Dermis microvascular lymphatic vessel endothelial cell (primary cell): Measurements from ENCODE around the gene CSTF3. TPM values are rescaled to one million over a fixed set of nuclear protein-coding genes. Genes with fewer than 3 reads are reported as not detected.
A peak's percentile ranks its signal among the peaks of the same experiment; 100 is the strongest.
"Not testable (repeated sequence)": the region's sequence is repeated elsewhere in the genome, so short reads cannot be mapped to it uniquely, and the experiment has no call there.

Experiments used
- DNase-seq, 2 donors: peaks; one replicate each; pipeline versions ENCODE4 v3.0.0 to v3.0.0-alpha.2; 2010; ENCODE audit warnings: low read depth in 2 of 2
- total RNA-seq: library from RNA; depleted of rRNA; stranded (reverse); fragments of >200 nt; gene quantifications from 2 replicates; pipeline ENCODE4 v1.2.1, GENCODE V29; 2014

Gene CSTF3
- 13.3 and 19.5 TPM in 2 replicates for total RNA-seq

DNA sequence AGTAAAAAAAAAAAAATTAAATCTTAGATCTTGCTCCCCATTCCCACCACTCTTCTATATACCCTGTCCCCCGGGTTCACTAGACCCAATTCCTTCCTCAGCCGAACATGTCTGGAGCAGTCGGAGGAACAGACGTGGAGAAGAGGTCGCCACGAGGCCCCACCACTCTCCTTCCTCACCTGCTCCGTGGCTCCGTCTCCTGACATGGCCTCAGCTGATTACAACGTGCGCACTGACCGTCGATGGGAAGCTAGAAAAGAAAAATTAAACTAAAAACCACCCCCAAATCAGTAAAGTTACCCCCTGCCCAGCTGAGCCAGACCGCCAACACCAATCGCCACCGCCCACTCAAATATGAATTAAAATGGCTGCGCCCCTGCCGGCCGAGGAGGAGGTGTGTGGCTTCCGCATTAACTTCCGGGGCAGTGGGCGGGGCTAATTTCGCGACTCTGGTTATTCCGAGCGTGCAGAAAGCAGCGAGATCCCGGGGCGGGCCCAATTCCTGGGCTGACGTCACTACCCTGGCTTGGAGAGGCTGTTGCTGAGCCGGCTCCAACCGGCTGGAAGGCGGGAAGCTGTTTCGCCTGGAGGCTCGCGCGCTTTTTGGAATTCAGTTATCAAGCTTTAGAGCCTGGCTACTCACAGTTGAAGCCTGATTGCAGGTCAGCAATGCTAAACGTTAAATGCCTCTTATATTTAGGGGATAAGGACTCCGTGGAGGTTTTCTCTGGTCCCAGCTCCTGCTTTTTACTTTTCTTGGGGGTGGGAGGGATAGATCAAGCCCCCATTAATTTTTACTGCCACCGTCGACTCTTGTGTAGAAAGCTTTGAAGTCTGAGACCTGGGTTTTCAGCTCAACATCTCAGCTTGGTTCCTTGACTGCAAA, at the start of gene CSTF3:
Gene CSTF3 (minus strand): TSS at position 361 of the 886 bp plus-strand sequence. CDS start 155 bp downstream, at position 206.
- peak; percentile 95 to 99 for DNase-seq

DNA sequence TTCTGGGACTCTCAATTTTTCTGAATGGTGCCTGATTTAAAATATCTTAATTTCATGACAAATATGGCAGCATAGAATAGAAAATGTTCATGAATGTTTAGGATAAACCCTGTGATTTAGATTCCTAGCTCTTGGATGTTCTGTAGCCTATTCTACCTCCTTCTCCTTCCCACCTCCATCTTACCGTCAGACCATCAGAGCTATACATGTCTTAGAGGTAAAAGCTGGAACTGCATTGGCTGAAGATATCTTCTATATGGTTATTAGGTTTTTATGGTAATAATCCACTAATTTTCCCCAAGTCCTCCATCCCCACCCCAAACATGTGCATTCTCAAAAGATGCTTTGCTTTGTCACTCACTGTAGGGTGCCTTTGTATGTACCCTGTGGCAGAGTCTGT, 46.9 kb upstream of the CSTF3 start:
- no peak for DNase-seq

DNA sequence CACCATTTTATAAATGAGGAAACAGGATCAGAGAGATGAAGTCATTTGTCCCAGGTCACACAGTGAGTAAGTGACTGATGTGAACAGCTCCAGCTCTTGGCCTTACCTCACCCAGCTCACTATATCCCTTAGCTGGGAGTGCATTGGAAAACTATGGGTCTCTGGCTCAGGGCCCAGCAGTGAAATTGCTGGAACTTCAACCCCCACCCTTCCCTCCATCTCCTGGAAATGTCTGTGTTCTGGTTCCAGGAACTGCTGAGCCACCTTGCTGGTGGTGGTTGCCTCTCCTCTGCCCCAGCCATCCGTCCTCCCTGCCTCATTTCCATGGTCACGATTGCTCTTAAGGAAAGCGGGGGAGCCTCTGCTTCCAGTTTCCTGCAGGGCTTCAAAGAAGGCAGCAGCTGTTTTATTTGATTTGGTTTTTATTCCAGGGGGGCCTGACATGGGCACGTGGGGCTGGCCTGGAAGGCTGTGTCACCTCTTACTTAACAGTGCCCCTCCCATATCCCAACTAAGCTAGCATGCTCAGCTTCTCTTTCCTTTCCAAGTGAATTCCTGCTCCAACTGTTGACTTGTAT, 46.2 kb upstream of the CSTF3 start:
- DNase-seq: peak; percentile 4 to 11

DNA sequence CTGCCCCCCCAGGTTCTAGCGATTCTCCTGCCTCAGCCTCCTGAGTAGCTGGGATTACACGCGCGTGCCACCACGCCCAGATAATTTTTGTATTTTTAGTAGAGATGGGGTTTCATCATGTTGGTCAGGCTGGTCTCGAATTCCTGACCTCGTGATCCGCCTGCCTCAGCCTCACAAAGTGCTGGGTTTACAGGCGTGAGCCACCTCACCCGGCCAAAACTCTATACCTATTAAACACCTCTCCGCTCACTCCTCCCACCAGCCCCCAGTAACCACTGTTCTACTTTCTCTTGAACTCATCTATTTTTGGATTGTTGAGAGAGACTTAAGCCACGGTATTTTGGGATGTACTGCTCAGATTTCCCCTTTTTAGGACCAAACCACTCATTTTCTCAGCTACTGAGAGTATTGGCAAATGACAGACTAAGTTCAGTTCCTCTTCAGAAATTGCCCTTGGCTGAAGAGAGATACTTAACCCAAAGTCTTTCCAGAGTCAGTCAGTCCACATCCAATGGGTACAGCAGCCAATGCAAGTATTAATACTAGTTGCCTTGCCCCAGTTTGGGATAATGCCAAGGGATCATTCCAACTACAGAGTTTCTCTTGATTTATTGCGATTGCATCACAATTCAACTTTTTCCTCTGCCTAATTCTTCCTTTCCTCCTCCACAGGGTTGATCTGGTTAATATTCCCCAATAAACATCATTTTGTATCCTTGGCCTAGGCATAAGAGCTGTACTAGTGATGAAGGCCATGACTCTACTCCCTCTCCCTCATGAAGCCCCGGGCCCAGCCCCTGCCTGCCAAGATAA, 36.8 kb upstream of the CSTF3 start:
- DNase-seq: no peak

DNA sequence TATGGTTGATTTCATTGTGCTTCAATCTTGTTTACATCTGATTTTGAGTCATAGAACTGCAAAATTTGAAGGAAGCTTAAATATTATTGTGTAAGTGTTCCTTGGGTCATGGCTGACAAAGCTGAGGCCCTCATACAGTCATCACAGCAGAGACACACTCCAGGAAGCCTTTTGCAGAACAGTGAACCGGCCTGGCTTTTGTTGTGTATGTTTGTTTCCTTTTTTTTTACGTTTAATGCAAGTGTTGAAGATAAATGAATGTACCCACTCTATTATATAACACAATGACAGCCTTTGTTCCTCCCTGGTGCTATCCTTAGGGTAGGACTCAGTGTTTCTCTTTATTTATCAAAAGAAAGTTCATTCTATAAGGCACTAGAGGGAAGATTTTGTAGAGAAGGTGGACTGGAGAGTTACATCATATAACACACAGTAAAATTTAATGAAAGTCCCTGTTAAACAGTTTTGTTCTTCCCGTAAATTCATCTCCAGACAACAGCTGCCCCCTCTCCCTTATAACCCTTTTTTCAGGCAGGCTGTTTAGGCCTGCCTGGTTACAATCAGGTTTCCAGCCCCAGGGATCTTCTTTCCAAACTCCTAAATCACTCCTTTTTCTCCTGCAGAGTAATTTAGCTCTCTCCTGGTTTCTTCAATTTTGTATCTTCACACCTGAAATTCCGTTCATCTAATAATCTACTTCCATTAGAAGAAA, 34.3 kb upstream of the CSTF3 start:
- no peak for DNase-seq

DNA sequence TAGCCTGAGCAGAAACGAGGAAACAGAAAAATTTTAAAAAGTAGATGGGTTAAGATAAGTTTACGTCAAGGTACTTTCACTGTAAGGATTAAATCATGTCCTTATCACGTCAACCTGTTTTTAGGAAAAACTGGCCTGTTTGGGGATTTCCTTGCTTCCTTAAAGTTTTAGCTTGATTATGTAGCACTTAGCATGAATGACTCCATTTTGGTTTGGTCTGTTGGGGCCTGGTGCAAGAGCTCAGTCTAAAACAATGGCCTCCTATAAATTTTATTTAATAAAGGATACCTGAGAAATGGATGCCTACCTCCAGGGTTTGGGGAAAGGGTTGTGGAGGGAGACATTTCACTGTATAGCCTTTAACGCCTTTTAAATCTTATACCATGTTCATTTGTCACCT, 33.2 kb upstream of the CSTF3 start:
- no peak for DNase-seq

DNA sequence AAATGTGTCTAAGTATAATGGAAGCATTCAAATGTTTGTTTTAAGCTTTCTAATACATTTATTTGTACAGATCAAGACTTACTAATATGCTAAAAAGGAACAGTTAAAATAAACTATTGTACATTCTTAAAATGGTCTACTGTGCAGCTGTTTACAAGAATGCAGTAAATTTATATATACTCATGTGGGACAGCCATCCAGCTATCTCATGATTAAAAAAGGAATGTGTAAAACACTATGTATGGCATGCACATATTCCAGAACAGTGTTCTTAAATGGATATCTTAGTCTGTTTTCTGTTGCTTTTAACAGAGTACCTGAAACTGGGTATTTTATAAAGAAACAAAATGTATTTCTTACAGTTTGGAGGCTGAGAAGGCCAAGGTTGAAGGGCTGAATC, 30.2 kb upstream of the CSTF3 start:
- DNase-seq: no peak

DNA sequence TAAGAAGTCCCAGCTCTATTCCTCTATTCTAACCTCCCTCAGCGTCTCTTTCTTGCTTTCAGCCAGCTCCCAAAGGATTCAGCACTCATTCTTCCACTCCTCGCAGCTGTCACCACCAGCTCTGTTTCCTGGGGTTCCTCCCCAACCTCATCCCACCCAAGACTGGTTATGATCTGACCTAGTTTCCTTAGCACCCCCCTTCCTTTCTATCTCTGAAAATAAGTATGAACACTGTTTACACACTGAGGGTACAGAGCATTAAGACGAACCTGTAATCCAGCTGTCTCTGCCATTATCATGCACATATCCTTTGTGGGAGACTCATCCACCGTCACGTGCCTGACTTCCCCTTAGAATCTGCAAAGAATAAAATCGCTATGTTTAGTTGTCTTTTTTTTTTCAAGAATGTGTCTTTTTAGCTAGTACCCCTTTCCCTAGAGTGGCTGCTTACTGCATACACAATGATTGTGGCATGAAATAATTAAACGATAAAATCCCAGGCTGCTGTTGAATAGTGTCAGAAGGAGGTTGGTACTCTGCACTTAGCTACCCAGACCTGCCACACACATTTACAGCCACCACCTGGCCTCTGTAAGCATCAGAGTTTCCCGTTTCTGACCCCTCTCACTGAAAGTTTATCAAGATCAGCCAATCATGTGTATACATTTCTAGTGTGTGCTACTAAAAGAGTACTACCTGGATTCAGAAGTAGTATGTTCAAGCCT, 26.9 kb upstream of the CSTF3 start:
- no peak for DNase-seq

DNA sequence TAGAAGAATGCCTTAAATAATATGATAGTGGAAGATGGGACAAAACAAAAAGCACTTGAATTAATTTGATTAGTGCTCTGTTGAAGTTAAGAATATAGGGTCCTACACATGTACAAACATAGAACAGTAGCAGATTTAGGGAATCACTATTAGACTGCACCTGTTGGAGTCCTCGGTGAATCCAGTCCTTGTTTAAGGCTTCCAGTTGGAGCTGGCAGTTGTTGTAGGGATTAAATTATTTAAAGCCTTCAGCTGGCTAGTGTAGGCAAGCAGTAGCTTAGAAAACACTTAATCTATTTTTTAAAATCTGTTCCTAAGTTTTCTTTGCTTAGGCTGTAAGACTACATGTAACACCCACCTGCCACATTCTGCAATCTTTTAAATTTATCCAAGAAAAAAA, 24.5 kb upstream of the CSTF3 start:
- DNase-seq: no peak

DNA sequence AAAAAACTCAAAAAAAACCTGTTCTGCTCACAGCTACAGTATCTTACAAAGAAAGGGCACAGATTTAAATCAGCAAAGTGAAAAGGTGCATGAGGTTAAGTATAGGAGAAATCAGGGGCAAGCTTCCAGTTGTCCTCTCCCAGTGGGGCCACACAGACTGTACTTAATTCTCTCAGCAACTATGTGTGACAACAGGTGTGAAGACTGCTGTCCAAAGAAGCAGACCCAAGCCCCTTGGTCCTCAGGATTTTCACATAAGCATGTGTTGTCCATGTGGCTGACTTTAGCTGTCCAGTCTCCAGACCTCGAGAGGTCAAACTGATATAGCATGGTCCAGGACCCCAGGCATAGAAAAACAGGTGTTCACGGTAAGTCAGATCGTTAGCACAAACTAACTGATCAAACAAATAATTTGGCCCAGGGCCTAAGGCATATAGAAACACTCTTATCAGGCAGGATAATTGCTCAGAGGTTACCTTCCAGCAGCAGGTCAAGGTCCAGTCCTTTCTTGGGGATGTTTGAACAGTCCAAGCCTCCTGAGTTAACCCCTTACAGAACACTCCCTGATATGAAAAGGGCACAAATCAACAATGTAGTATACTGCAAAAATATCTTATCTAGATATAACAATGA, 21.1 kb upstream of the CSTF3 start:
- DNase-seq: no peak

DNA sequence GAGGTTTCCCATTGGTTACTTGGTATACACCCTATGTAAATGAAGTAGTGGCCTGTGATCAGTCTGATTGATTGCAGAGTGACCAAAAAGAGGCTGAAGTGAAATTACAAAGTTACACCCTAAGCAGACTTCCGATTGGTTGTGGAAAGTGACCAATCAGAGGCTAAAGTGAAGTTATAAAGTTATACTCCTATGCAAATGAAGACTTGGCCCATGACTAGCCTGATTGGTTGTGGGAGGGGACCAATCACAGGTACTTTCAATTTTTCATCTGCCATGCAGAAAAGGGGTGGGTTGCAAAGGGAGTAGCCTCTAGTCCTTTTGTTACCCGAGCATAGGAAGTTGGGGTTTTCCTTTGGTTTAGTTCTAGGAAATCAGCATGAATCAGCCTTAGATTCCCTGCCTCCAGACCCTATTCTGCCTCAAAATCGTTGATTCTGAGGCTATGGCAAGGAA, 18.1 kb upstream of the CSTF3 start:
- DNase-seq: peak in 1 of 2 donors; percentile 69

DNA sequence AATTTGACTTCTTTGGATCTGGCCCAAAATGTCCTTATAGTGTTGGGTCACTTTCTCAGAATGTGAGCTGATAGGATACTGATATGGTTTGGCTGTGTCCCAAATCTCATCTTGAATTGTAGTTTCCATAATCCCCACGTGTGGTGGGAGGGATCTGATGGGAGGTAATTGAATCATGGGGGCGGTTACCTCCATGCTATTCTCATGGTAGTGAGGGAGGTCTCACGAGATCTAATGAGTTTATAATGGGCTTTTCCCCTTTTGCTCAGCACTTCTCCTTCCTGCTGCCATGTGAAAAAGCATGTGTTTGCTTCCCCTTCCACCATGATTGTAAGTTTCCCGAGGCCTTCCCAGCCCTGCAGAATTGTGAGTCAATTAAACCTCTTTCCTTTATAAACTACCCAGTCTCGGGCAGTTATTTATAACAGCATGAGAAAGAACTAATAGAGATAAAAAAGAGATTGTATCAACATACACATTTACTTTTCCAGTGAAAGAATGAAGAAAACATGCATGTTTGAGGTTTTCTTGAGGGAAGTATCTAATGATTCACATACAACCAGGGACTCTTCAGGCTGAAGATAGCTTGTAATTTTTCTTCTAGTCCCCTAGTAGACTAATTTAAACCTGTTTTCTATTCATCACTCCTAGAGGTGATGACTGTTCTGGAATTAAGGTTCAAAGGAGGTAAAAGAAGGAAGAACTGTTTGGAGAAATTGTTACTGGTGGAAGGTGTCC, 17.3 kb upstream of the CSTF3 start:
- no peak for DNase-seq

DNA sequence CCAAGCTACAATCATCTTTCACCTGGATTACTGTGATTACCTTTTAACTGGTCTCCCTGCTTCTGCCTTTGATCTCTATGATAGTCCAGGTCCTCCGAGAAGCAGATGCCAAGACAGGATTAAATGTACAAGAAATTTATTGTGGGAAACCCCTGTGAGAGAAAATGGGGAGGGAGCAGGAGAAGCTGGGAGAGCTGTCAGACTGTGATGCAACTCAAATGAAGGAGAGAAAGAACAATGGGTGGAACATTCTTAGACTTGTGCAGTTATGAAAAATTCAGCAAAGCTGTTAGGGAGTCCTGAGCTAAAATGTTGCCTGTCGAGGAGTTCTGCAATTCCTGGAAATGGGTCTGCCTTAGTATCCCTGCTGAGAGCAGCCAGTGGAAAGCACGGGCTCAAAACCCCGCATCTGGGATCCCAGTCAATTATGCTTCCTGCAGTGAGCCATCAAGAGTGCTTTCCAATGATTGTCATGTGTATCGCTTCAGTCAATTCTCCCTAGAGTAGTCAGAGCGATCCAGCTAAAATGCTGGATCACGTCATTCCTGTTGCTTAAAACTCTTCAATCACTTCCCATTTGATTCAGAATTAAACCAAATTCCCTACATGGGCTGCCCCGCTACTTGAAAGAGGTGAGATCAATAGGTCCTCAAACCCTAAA, 16.5 kb upstream of the CSTF3 start:
- no peak for DNase-seq

DNA sequence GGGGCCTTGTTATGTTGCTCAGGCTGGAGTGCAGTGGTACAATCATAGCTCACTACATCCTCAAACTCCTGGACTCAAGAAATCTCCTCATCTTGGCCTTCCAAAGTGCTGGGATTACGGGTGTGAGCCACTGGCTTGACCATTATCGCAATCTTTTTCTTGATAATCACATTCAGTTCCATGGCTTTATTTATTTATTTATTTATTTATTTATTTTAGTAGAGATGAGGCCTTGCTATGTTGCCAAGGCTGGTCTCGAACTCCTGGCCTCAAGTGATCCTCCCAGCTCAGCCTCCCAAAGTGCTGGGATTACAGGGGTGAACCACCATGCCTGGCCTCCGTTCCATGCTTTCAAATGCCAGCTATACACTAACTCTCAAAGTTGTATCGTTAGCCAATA, 15.5 kb upstream of the CSTF3 start:
- DNase-seq: not testable (repeated sequence)

DNA sequence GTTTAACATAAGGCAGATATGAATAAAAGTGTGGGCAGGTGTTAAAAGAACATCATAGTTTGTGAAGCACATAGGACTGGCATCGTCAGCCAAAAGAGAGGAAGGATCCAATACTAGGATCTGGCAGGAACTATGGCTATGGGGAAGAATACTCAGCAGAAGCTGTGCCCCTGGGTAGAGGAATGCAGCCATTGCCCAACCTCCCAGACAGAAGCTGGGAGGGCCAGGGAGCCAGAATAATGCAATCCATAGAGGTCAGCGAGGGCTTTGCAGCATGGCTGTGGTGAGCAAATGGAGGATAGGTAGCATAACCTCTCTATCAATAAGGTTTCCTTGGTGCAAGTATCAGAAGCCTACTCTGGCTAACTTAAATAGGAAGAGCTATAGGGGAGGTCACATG, 11.7 kb upstream of the CSTF3 start:
- no peak for DNase-seq

DNA sequence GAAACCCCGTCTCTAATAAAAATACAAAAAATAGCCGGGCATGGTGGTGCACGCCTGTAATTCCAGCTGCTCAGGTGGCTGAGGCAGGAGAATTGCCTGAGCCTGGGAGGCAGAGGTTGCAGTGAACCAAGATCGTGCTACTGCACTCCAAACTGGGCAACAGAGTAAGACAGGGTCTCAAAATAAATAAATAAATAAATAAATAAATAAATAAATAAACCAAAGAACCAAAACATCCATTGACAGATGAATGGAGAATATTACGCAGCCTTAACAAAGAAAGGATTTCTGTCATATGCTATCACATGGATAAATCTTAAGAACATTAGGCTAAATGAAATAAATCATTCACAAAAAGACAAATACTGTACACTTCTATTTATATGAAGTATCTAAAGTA, 11.1 kb upstream of the CSTF3 start:
- DNase-seq: no peak

DNA sequence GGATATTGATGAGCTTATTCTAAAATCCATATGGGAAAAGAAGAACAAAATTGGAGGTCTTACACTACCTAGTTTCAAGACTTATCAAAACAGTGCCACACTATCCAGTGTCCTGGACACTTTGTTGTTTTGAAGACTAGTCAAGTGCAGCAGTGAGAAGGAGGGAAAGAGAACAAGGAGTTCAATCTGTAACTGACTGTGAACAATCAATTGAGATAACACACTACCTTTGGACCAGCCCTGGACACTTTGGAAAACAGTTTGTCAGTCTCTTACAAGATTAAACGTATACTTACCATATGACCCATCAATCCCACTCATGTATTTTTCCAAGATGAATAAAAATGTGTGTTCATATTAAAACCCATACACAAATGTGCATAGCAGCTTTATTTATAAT, 10.0 kb upstream of the CSTF3 start:
- DNase-seq: no peak

DNA sequence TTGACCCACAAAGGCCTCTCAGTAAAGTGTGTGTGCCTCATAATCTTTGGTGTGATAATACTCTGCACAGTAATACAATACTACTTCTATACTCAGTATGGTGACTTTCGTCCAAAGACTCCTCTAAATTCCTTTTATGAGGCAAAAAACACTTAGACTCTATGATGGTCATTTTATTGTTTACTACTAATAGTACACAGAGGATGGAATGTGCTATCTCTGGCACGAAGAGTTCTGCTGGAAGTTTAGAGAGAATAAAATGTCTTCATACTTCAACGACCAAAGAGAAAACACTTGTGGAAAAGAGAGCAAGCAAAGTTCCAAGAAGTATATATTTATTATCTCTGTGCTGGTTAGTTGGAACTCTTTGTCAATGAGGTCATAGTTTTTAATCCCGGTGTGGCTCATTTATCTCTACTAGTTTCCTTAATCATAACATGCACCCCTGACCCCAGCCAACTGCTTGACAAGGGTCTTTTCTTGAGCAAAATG, 7.5 kb upstream of the CSTF3 start:
- no peak for DNase-seq

DNA sequence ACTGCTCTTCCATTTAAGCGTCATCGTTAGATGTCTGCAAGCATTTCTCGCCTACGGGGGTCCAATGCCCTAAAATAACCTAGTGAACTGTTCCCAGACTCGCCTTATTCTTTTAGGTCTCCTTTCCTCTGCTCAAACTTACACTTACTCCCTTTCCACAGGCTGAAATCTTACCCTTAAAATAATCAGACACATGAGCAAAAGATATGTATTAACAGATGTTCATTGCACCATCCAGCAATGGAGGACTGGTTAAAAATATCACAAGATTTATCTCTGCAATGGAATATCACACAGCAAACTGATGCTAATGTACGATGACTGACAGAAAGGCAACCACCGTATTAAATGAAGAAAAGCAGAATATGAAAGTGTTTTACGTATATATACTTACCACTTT, 1.6 kb upstream of the CSTF3 start:
- no peak for DNase-seq
